ENCODE results near the gene ATP1A1.

The ATP1A1 gene

DNA sequence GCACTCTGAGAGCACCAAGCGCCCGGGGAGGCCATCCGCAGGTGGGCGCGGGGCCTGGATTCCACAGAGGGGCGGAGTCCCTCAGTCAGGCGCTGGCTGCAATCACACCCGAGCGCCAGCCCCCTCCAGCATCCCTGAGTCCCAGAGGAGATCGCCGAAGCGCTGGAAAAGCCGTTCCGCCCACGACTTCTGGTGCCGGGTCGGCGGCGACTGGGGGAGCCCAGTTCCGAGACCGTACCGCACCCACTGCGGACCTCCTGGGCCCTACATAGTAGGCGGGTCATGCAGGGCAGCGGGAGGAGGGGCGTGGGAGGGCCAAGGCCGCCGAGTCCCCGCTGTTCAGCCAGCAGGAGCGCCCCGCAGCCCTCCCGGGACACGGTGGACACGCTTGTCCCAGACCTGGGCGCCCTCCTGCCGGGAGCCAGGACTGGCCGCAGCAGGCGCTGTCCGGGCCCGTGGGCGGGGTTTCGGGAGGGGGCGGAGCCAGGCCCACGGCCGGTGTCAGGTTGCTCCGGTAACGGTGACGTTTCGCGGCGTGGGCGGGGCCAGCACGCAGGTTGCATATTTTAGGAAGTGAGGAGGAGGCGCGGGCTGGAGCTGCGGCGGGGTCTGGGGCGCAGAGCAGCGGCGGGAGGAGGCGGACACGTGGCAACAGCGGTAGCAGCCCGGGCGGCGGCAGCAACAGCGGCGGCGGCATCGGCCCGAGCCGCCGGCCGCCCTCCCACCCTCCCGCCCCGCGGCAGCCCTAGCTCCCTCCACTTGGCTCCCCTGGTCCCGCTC, at the start of gene ATP1A1:
Gene ATP1A1, plus strand, starts transcription at position 594 of the 780 bp plus-strand sequence. CDS start 268 bp downstream, outside the sequence.
- DNase-seq: peak; percentile 97

DNA sequence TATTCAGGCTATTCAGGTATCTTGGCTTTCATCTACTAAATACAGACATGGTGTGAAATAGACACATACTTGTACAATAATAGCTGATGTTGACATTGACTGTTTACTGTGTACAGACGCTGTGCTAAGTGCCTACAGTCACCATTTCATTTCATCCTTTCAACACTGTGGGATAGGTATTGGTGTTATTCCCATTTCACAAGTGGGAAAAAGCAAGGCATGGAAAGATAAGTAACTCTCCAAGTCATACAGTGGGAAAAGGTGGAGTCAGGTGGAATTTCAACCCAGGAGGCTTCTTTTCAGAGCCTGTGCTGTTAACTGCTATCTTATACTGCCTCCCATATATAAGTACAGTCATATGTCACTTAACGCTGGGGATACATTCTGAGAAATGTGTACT, 49.6 kb upstream of the ATP1A1 start:
- no peak for DNase-seq

DNA sequence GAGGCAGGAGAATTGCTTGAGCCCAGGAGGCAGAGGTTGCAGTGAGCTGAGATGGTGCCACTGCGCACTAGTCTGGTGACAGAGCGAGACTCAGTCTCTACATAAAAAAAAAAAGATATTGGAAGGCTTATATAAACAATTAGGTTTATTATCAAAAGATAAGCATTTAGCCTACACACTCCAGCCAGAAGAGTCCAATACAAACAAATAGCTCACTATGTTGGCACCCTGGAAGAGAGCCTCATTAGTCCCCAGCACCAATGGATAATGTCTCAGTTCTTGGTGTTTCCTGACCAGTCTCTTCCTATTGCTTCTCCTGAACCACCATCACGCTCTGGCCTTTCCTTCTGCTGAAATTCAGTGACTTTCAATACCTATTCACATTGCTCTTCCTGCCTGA, 48.6 kb upstream of the ATP1A1 start:
- no peak for DNase-seq

DNA sequence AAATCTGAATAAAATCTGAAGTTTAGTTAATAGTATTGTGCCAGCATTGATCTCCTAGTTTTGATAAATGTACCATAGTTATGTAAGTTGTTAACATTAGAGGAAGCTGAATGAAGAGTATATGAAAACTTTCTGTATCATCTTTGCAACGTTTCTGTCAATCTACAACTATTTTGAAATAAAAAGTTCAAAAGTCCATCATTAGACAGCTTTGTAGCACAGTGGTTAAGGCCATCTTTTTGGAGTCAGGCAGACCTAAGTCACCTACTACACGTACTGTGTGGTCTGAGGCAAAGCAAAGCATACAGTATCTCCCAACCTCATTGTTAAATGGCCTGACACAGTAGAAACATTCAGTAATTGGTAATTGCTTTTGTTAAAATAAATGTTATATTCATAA, 47.9 kb upstream of the ATP1A1 start:
- no peak for DNase-seq

DNA sequence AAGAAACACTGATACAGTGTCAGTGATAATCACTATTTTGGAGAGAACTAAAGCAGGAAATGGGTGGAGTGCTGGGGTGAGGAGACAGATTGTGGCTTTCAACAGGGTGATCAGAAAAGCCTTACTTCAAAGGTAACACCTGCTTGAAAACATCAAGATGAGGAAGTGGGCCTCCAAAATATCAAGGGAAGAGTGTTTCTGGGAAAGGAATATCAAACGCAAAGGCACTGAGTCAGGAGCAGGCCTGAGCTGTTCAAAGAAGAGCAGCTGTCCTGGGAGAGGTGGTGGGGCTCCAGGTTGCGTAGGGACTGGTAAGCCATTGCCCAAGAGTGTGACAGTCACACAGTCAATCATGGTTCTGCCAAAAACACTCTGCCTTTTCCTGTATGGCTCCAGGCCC, 47.1 kb upstream of the ATP1A1 start:
- DNase-seq: peak; percentile 35

DNA sequence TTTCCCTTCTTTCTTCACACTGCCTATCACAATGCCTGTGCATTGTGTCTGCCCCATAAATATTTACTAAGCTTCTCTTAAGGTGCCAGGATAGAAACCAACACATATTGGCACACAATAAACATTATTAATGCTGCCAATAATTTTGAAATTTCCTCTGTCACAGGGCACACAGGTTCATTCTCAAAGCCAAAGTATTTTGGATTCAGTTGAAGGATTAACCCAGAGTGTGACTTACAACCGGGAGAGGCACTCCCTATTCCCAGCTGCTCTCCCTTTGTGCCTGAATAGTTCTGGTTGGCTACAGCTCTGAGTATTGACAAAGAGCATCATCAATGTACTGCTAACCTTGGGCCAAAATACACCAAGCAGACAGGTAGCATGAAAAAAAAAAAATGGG, 46.6 kb upstream of the ATP1A1 start:
- DNase-seq: no peak

DNA sequence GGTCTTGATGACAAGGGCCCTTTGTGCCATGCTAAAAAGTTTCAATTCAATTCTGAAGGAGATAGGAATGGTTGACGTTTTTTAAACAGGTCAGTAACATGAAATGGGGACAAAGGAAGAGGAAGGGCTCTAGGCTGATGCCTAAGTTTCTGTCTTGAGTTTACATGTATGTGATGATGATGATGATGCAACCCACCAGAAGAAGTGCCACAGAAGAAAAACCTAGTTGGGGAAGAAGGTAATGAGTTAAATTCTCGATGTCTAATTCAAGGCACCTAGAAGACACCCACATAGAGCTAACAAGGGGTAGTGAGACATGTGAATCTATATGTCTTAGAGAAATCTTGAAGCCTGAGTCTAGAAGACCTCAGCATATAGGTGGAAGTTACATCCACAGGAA, 44.4 kb upstream of the ATP1A1 start:
- DNase-seq: no peak

DNA sequence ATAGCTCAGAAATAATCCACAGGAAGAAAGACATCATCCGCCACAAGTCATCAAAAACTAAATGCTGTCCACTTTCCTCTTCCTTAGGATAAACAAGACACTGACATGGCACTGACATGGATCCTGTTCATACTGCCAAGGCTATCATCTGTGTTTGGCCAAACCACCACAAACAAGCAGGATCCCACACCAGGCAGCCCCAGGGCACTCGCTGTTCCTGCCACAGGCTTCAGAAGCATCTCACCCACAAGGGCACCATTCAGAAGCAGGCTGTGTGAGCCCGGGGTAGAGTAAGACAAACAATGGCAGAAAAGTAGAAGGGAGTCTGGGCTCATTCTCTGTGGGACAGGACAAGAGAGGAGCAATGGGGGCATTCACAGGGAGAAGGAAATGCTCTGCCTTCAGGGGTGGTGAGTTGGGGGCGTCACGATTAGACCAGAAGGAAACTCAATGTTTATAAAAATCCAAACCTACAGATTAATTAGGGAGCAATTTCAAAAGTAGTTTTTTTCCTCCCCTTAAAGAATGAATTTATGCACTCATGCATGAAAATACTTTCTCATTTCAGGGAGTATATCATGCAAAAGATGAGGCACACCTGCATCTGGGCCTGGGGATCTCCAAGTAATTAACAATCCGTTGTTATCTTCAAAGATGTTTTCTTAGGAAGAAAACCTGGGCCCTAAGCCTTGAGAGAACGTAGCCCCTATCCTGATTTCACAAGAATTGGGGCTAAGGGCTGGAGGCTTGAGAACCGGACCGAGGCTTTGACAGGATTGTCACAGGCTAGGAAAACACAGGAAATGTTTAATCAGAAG, 43.3 kb upstream of the ATP1A1 start:
- DNase-seq: no peak

DNA sequence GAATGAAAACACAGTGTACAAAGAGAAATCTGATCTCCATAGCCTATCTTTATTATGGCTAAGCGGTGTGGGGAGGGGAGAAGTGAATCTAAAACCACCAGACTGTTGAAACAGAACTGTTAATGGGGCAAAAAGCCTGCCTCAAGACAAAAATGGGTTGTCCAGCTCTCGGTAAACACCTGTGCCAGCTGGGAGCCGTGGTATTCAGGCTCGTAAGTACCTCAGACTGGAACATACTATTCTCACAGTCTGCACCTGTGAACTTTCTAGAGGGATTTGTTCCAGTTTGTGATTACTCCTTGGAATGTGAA, 42.7 kb upstream of the ATP1A1 start:
- no peak for DNase-seq

DNA sequence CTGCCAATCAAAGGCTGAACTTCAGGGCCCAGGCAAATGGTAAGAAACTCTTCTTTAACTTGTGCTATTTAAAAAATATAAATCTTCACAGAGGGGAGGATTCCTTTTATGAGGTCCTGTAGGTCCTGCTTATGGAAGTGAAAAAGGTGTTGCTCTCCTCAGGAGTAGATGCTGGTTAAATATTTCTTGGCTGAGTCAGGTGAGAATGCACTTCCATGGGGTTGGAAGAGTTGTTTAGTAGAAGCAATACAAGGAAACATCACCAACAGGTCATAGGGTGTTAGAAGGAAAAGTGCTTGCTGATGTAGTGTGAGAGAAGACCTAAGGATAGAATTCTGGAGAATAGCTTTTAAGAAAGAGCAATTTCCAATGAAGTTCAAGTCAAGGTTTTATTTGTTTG, 42.2 kb upstream of the ATP1A1 start:
- no peak for DNase-seq

DNA sequence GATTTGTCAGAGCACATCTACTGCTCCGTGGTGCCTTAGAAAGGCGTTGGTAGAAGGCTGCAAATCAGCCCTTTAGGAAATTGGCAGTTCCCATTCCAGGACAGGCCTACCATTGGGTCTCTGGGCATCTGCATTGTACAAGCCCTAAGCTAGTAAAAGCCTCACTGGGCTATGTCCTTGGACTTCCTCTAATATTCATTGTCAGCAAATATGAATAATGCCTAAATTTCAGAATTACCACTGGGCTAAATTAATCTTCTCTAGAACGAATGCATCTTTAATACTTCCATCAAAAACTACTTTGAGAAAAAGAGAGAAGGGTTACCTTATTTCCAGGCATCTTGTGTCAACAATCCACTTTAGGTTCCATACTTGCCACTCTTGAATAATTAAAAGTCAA, 41.5 kb upstream of the ATP1A1 start:
- DNase-seq: no peak

DNA sequence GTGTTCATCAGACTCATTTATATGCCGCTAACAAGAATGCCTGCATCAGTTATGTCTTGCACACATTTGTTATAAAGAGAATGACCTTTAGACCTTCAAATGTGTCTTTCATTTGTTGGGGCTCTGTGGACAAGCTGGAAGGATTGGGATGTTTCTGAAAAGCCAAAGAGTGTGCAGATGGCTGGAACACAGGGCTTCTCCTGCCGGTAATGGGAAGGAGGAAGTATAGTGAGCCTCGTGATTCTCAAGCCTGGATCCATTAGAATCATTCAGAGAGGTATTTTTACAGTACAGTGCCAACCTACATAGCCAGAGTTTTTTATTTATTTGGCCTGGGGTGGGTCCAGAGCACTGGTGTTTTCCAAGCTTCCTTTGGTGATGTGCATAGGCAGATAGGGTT, 40.6 kb upstream of the ATP1A1 start:
- DNase-seq: no peak

DNA sequence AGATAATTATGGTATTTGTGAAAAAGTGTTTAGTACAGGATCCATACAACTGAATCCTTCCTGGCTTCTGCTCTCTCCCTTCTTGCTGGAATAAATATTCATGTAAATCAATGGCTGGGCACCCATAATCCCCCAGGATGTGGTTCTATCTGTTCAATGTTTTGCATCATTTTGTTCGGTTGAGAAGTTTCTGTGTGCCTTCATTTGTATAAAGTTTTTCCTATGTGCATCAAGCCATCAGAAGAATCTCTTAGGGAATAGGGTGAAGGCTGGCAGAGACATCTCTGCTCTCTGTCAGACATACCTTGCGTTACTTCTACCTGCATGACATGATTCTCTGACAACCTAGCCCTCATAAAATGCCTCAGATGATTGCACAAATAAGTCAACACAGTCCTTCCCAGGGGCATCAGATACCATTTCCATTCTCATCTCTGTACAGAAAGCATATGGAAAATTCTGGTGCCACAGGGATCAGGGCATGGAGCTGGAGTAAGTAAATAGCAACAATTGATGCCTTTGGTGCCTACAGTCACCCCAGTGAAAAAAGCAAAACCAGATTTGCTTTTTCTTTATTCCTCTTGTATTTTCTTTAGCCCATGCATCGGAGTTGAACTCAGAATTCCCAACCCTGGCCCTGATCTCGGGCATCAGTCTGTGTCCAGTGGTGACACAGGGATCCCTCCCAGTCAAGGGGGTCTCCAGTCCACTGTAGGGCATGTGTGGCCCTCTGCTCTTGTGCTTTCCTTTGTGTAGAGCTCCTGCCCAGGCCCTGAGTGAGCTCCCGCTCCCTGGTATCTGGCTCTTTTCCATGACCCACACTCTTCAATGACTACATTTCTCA, 39.7 kb upstream of the ATP1A1 start:
- no peak for DNase-seq

DNA sequence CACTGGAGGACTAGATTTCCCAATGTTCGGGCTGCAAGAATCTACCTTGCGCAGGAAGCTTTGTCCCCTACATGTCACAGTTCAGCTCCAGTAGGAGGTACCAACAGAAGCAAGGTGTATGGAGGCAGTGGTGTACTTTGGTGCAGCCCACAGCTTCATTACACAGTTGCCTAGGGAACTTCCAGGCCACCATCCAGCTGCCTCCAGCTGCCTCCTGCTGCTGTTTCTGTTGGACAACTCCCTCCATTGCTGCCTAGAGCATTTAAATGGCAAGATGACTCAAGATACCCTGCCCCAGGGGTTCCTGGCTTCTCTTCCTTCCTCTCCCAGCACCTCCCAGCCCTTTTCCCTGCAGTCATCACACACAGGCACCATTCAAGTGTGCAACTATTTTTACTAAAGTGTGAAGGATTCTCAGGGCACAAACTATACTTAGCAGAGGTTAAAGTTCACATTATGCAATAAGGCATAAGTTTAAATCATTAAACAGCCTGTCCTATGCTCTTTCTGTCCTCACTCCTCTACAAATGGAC, 39.0 kb upstream of the ATP1A1 start:
- no peak for DNase-seq

DNA sequence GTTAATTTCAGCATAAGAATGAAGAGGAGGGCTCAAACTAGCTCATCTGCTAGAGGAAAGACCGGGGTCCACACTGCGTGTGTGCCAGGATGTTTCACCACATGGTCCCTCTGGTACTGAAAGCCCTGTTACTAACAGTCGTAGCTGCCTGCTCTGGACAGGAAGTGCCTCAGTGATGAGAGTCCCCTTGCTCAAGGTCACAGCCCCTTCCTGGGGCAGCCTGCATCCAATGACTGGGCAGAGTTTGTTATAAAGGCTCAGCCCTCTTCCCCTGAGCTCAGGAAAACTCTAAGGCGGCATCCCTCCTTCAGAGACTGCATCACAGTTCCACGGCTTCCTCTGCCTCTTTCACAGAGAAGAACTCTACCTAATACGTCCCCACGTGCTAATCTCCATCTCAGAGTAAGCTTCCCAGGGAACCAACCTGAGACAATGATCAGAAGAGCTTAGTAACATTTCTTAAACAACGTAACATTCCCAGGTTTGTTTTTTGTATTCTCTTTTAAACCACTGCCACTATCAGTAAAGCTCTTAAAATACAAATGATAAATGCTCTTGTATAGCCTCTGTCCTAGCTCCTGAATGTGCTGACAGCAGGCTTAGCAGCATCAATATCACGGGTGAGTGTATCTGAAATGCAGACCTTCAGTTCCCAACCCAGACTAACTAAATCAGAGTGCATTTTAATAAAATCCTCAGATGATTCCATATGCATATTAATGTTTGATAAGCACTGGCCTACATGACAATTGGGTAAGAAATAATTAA, 38.0 kb upstream of the ATP1A1 start:
- no peak for DNase-seq

DNA sequence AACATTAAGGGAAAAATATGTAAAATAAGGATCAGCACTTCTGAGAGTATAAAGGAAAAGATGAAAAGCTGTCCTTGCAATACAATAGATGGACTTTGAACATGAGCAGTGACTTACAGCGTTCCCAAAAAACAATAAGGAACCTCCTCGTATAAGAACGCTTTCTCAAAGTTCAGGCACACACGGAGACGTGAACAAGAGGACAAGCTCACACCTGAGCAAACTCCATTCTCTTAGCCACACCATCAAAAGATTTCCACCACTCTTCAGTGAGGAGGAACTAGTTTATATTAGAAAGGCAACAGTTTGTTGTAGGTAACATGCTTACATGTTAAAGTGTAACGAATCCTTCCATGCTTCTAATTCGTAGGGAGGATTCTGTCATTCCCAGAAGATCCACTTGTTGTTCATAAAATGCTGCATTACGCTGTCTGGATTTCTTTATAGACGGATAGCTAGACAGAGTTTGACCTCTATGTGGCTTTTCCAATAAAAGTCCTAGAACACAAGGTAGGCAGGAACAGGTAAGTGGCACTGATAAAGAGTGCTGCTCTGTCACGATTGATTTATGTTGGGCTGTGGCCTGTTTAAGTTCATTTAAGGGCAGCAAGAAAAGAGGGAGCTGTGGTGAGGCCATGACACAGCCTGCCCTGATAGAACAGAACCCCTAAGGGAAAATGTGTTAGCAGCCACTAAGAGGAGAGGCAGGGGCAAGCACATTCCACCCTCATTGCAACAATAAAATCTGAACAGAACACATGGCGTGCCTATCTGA, 37.0 kb upstream of the ATP1A1 start:
- no peak for DNase-seq

DNA sequence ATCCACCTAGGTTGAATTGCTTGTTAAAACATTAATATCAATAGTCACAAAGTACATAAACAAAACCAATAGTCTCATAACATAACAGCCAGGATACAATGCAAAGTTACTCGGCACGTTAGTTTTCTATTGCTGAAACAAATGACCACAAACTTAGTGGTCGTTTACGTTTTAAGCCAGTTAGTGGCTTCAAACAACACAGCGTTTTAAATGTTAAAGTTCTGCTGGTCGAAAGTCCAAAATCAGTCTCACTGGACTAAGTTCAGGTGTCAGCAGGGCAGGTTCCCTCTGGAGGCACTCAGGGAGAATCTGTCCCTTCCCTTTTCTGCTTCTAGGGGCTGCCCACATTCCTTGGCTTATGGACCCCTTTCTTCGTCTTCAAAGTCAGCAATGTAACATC, 35.6 kb upstream of the ATP1A1 start:
- no peak for DNase-seq

DNA sequence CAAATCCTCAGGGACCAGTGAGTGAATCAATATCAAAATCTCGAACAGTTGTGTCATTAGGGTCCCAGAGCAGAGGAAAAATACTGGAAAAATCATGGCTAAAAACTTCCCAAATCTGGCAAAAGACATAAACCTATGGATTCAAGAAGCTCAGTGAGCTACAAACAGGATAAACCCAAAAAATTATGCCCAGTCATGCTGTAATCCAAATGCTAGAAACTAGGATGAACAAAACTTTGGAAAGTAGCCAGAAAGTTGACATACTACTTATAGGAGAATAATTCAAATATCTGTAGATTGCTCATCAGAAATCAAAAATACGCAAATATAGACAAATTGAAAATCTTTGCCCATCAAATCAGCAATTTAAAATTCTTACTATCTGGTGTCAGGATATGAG, 34.6 kb upstream of the ATP1A1 start:
- DNase-seq: no peak

DNA sequence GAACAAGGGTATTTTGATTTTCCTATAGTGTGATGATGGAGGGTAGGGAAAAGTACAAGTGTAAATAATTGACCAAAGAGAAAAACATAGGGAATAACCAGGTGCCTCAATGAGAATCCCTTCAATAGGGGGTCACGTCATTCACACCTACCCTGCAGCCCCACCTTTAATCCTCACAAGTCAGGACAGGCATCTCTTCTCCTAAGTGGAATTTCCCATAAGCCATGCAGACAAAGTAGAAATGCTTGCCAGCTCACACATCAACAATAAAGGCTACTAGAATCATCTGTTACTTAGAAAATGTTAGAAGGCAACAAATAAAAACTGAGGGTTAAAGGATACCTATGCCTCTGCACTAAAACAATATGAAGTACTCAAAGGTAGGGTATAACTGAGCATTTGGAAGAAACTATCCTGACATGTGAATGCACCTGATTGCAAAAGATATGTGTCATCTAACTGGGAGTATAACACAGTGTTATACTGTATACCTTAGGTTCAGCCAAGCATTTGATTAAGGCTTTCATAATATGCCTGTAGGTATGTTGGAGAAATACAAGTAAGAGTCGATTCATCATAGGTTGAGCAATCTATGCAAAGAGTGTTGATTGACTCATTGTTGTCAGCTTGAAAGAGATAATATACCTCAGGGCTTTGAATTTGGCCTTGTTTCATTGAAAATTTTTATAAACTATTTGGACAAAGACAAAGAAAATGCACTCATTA, 32.4 kb upstream of the ATP1A1 start:
- DNase-seq: no peak

DNA sequence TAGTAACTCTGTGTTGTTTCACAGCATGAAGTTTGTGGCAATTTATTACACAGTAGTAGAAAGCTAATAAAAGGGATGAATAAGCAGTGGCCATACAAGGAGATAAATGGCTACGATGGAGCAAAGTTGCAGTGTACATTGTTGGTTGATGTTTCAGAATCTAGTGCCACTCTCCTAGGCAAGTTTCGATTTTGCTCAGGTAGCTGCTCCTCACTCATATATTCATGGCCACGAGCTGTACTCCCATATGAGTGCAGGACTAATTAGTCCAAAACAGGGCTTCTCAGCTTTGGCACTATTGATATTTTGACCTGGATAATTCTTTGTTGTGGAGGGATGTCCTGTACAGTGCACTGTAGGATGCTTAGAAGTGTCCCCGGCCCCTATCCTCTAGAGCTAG, 30.0 kb upstream of the ATP1A1 start:
- no peak for DNase-seq

DNA sequence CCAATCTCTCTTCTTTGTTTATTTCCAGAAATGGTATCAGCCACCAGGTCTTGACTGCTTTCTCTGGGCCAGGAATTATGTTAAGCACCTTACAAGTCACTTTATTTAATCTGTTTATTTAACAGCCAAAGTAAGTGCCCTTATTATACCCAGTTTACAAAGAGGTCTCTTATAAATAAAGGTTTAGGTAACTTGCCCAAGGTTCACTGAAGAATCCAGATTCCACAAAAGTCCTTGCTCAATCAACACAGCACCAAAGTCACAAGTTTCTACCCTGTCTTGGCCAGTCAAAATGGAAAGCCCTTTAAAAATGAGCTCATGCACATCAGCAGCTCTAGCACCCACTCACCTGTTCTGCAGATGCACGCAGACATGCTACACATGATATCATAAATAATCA, 28.0 kb upstream of the ATP1A1 start:
- no peak for DNase-seq

Data from stimulated activated CD4-positive, alpha-beta T cell treated with anti-CD3 and anti-CD28 coated beads, Interleukin-1b, Interleukin-23, amount 100 ng/mL, for 48 hours (primary cell).